ENCODE data around the gene ANXA8.

The ANXA8 gene

GRCh38 chr10:47443145-47443544 lies 40.8 kb downstream of the ANXA8 start:
- H3K9me3 Mint-ChIP-seq, result peaks cover 16% of the 10 kb centered on the region
- no peak for DNase-seq (ENCODE audit: low spot score in 2 of 2)

GRCh38 chr10:47442351-47442750 lies 41.6 kb downstream of the ANXA8 start:
- H3K36me3 Mint-ChIP-seq, result no peaks in the 10 kb centered on the region
- H3K4me3 Mint-ChIP-seq, result no peak overlapping the region
- H3K27ac Mint-ChIP-seq, result no peak overlapping the region
- H3K9me3 Mint-ChIP-seq, result peaks cover 11% of the 10 kb centered on the region
- no peak for ATAC-seq
- no peak for DNase-seq (ENCODE audit: low spot score in 2 of 2)
- no peaks in the 10 kb centered on the region for H3K4me1 Mint-ChIP-seq

More at GRCh38 chr10:47443145-47443544, 40.8 kb downstream of the ANXA8 start:
- ATAC-seq, result no peak
- H3K4me3 Mint-ChIP-seq, result no peak overlapping the region
- H3K4me1 Mint-ChIP-seq, result peaks cover 5% of the 10 kb centered on the region
- H3K36me3 Mint-ChIP-seq, result no peaks in the 10 kb centered on the region
- H3K27ac Mint-ChIP-seq, result no peak overlapping the region

GRCh38 chr10:47441938-47442337 lies 42.0 kb downstream of the ANXA8 start:
- Mint-ChIP-seq H3K4me3 (no peak overlapping the region), H3K9me3 (peaks cover 11% of the 10 kb centered on the region)

GRCh38 chr10:47440207-47440606 lies 43.7 kb downstream of the ANXA8 start:
- Mint-ChIP-seq H3K36me3 (no peaks in the 10 kb centered on the region), H3K27ac (no peak overlapping the region), H3K9me3 (peaks cover 2% of the 10 kb centered on the region), H3K4me1 (no peaks in the 10 kb centered on the region), H3K4me3 (no peak overlapping the region)
- DNase-seq (ENCODE audit: low spot score in 2 of 2), result no peak
- no peak for ATAC-seq

More at GRCh38 chr10:47441938-47442337, 42.0 kb downstream of the ANXA8 start:
- no peaks in the 10 kb centered on the region for H3K36me3 Mint-ChIP-seq
- no peak for DNase-seq (ENCODE audit: low spot score in 2 of 2)
- H3K4me1 Mint-ChIP-seq, result no peaks in the 10 kb centered on the region
- H3K27ac Mint-ChIP-seq, result no peak overlapping the region
- ATAC-seq, result no peak

- DNase-seq (ENCODE audit: low spot score in 2 of 2) (no peak), ATAC-seq (no peak)
- Mint-ChIP-seq H3K4me3 (no peak overlapping the region), H3K9me3 (no peaks in the 10 kb centered on the region), H3K4me1 (no peaks in the 10 kb centered on the region), H3K27ac (no peak overlapping the region), H3K36me3 (no peaks in the 10 kb centered on the region)
Measured at GRCh38 chr10:47438857-47439474, 44.9 kb downstream of the ANXA8 start.

- Mint-ChIP-seq H3K4me1 (no peaks in the 10 kb centered on the region), H3K4me3 (no peak overlapping the region)
- no peak for DNase-seq (ENCODE audit: low spot score in 2 of 2)
Measured at GRCh38 chr10:47435081-47435480, 48.8 kb downstream of the ANXA8 start.

GRCh38 chr10:47425813-47426419 lies 58.0 kb downstream of the ANXA8 start:
- H3K27ac Mint-ChIP-seq, result no peak overlapping the region
- H3K4me3 Mint-ChIP-seq, result no peak overlapping the region
- H3K9me3 Mint-ChIP-seq, result peaks cover 2% of the 10 kb centered on the region

More at GRCh38 chr10:47435081-47435480, 48.8 kb downstream of the ANXA8 start:
- no peak for ATAC-seq
- H3K36me3 Mint-ChIP-seq, result no peaks in the 10 kb centered on the region
- H3K9me3 Mint-ChIP-seq, result no peaks in the 10 kb centered on the region
- no peak overlapping the region for H3K27ac Mint-ChIP-seq

GRCh38 chr10:47424231-47424630 lies 59.7 kb downstream of the ANXA8 start:
- Mint-ChIP-seq H3K27ac (no peak overlapping the region), H3K9me3 (peaks cover 2% of the 10 kb centered on the region), H3K36me3 (no peaks in the 10 kb centered on the region), H3K4me1 (no peaks in the 10 kb centered on the region), H3K4me3 (no peak overlapping the region)
- ATAC-seq, result no peak
- no peak for DNase-seq (ENCODE audit: low spot score in 2 of 2)

More at GRCh38 chr10:47425813-47426419, 58.0 kb downstream of the ANXA8 start:
- Mint-ChIP-seq H3K4me1 (no peaks in the 10 kb centered on the region), H3K36me3 (no peaks in the 10 kb centered on the region)
- ATAC-seq, result no peak
- DNase-seq (ENCODE audit: low spot score in 2 of 2), result no peak

- H3K4me1 Mint-ChIP-seq, result no peaks in the 10 kb centered on the region
- ATAC-seq, result no peak
- H3K27ac Mint-ChIP-seq, result no peak overlapping the region
- DNase-seq (ENCODE audit: low spot score in 2 of 2), result no peak
- no peaks in the 10 kb centered on the region for H3K36me3 Mint-ChIP-seq
- H3K4me3 Mint-ChIP-seq, result no peak overlapping the region
- H3K9me3 Mint-ChIP-seq, result peaks cover 2% of the 10 kb centered on the region
Measured at GRCh38 chr10:47423476-47423875, 60.4 kb downstream of the ANXA8 start.

- no peaks in the 10 kb centered on the region for H3K36me3 Mint-ChIP-seq
- ATAC-seq (no peak), DNase-seq (ENCODE audit: low spot score in 2 of 2) (no peak)
- H3K4me1 Mint-ChIP-seq, result no peaks in the 10 kb centered on the region
- H3K27ac Mint-ChIP-seq, result no peak overlapping the region
- no peak overlapping the region for H3K4me3 Mint-ChIP-seq
- H3K9me3 Mint-ChIP-seq, result peaks cover 2% of the 10 kb centered on the region
Measured at GRCh38 chr10:47421057-47421952, 62.6 kb downstream of the ANXA8 start.

- Mint-ChIP-seq H3K36me3 (no peaks in the 10 kb centered on the region), H3K4me1 (no peaks in the 10 kb centered on the region), H3K9me3 (peaks cover 2% of the 10 kb centered on the region), H3K27ac (no peak overlapping the region), H3K4me3 (no peak overlapping the region)
- no peak for DNase-seq (ENCODE audit: low spot score in 2 of 2)
- no peak for ATAC-seq
Measured at GRCh38 chr10:47420305-47421056, 63.4 kb downstream of the ANXA8 start.

GRCh38 chr10:47419421-47419820 lies 64.5 kb downstream of the ANXA8 start:
- H3K4me1 Mint-ChIP-seq, result no peaks in the 10 kb centered on the region
- no peak overlapping the region for H3K27ac Mint-ChIP-seq
- H3K36me3 Mint-ChIP-seq, result no peaks in the 10 kb centered on the region
- H3K9me3 Mint-ChIP-seq, result no peaks in the 10 kb centered on the region
- no peak overlapping the region for H3K4me3 Mint-ChIP-seq
- ATAC-seq, result no peak
- no peak for DNase-seq (ENCODE audit: low spot score in 2 of 2)

- H3K9me3 Mint-ChIP-seq, result no peaks in the 10 kb centered on the region
- no peak overlapping the region for H3K27ac Mint-ChIP-seq
- no peak for DNase-seq (ENCODE audit: low spot score in 2 of 2)
- no peaks in the 10 kb centered on the region for H3K36me3 Mint-ChIP-seq
- no peak for ATAC-seq
- H3K4me3 Mint-ChIP-seq, result no peak overlapping the region
- no peaks in the 10 kb centered on the region for H3K4me1 Mint-ChIP-seq
Measured at GRCh38 chr10:47418966-47419365, 64.9 kb downstream of the ANXA8 start.

- no peak for ATAC-seq
- H3K36me3 Mint-ChIP-seq, result no peaks in the 10 kb centered on the region
- no peak overlapping the region for H3K27ac Mint-ChIP-seq
- no peaks in the 10 kb centered on the region for H3K4me1 Mint-ChIP-seq
- H3K9me3 Mint-ChIP-seq, result no peaks in the 10 kb centered on the region
- DNase-seq (ENCODE audit: low spot score in 2 of 2), result no peak
- H3K4me3 Mint-ChIP-seq, result no peak overlapping the region
Measured at GRCh38 chr10:47418321-47418720, 65.6 kb downstream of the ANXA8 start.
